M059J (cell line): ENCODE measurements around the gene CDC42BPA. TPM values are rescaled to one million over a fixed set of nuclear protein-coding genes. Genes with fewer than 3 reads are reported as not detected.
"Not testable (repeated sequence)": the region's sequence is repeated elsewhere in the genome, so short reads cannot be mapped to it uniquely, and the experiment has no call there.

Experiments
- DNase-seq: peaks from one replicate; pipeline ENCODE4 v3.0.0-alpha.2; 2012; ENCODE audit warnings: low read depth
- total RNA-seq: library from RNA; depleted of rRNA; stranded (reverse); fragments of >200 nt; shearing (Covaris generic); gene quantifications from 2 replicates; pipeline ENCODE4 v1.2.3, GENCODE V29; 2014

The CDC42BPA gene
- total RNA-seq, 1 experiment from 2014 or later: 21.6 TPM

DNA sequence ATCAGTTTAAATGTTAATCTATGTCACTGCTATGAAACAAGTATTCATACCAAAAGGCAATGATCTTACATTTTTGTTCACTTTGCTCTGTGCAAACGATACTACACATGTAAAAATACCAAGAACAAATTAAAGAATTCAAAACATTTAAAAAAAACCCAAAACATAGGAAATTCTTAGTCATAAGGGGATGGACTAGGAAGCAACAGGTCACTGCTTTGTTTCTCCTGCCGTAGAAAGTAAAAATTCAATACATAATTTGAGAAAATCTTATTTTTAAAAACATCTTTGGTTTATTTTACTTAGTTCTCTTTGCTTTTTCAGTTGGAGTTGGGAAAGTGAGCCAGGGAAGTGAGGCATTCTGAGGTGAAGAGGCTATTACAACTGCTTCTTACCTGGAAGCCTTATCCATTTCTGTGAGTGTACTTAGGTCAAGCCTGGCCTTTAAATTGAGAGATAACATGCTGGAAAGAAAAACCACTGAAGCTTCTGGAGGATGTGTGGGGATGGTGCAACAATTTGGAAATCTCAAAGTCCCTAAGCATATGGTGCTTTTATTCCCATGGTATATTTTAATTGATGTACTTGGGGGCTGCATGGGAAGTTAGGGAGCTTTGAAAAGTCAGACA is 183.5 kb downstream of the CDC42BPA start:
- DNase-seq: no peak

DNA sequence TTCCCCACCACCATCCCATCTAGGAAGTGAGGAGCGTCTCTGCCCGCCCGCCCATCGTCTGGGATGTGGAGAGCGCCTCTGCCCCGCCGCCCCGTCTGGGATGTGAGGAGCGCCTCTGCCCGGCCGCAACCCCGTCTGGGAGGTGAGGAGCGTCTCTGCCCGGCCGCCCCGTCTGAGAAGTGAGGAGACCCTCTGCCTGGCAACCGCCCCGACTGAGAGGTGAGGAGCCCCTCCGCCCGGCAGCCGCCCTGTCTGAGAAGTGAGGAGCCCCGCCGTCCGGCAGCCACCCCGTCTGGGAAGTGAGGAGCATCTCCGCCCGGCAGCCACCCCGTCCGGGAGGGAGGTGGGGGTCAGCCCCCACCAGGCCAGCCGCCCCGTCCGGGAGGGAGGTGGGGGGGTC is 185.6 kb downstream of the CDC42BPA start:
- DNase-seq: not testable (repeated sequence)

DNA sequence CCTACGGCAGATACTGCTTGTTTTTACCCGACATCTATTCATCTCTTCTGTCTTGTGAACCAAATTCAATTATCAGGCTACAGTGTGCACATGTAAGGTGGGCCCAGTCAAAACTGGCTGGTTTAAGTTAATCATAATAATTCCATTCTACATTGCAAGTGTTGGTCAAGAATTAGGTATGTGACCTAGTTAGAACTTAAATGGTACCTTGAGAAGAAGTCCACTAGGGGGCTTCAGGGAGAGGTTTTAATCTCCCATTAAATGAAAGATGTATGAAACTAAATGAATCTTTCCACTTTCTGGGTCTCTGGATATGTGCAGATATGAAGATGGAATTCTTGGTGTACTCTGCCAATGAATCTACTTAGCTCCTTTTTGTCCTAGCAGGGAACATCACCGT is 187.1 kb downstream of the CDC42BPA start:
- DNase-seq: peak; percentile 45

DNA sequence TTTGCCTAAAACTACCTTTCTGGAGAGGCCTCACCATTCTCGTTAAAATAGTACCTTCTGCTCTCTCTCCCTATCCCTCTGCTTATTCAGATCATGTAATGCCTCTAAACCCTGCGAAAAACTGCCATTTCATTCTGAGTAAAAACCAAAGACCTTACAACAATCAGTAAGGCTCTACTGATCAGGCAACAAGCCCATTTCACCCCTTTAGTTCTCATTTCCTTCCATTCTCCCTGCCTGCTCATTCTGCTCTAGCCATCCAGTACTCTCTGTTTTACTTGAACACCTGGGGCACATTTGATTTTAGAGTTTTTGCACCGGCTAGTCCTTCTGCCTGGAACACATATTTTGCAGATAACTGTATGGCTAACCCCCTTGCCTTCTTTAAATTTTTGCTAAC is 190.4 kb downstream of the CDC42BPA start:
- no peak for DNase-seq

DNA sequence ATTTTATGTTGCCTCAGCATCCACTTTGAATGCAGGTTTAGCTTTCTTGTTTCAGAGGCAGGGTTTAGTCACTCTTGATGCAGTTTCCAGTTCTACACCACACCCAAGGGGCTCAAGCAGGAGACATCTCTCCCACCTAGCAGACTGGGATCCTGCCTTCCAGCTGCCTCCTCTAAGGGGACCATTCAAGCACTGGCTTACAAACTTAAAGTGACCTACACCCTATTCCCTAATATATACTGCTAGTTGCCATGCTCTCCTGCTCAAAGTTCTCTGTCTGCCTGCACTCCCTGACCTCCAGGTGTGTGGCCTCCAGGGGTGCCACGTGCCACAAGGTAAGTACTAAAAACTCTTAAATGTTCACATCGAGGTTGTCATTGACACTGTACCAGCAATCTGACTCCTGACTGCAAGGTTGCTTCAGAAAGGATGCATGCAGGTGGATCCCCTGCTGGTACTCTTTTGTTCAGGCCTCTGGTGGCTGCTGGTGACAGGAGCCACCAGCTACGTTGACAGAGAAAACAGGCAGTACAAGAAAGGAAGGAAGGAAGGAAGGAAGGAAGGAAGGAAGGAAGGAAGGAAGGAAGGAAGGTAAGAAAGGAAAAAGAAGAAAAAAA is 192.3 kb downstream of the CDC42BPA start:
- DNase-seq: no peak

DNA sequence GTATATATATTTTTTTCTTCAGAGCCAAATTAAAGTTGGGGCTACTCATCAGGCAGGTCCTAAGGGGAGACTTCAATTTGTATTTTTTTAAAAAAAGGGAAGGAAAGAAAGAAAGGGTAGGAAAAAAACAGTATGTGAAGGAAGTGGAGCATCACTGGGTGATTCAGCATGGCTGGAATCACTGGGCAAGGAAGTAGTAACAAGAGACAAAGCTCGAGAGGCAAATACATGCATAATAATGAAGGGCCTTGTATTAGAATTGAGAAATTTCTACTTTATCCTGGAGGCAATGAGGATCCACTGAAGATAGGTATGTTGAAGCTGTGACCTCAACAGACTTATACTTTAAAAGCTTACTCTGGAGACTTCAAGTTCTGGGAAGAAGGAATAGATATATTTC is 193.8 kb downstream of the CDC42BPA start:
- DNase-seq: no peak

DNA sequence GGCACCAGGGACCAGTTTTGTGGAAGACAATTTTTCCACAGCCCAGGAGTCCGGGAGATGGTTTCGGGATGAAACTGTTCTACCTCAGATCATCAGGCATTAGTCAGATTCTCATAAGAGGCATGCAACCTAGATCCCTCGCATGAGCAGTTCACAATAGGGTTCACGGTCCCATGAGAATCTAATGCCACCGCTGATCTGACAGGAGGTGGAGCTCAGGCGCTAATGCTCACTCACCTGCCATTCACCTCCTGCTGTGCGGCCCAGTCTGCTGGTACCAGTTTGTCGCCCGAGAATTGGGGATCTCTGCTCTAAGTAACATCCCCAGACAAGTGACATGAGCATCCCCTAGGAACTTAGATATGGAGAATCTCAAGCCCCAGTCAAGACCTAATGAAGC is 197.5 kb downstream of the CDC42BPA start:
- no peak for DNase-seq

DNA sequence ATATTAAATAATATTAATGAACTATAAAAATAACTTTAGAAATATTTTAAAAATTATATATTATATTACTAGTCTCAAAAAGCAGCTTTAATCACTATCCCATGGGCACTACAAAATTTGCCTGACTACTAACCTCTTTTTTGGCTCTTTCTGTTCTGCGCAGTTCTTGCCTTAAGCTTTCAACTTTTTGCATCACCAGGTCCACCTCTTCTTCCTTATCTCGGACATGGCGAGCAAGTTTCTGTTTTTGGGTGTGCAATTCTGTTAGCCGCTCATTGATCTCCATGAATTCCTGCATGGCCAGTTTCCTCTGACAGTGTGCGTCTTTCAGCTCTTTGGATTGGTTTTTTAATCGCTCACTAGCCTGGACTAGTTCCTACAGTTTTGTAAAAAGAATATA is 205.8 kb downstream of the CDC42BPA start:
- no peak for DNase-seq

DNA sequence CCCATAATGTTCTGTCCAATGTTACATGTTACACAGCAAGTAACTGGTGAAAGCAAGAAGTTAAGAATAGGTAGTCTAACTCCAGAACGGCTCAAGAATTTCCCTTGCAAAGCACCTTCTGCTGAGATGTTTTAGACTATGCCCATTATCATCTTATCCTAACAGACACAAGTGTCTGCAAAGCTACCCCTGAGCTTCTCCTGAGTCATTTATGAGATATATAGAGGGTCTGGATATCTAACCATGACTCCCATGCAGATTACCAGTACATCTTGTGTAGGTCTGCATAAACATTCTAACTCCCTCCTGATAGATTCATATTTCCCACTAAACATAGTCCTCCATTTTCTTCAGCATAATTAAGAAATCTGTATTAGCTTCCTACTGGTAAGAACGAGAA is 206.5 kb downstream of the CDC42BPA start:
- no peak for DNase-seq

DNA sequence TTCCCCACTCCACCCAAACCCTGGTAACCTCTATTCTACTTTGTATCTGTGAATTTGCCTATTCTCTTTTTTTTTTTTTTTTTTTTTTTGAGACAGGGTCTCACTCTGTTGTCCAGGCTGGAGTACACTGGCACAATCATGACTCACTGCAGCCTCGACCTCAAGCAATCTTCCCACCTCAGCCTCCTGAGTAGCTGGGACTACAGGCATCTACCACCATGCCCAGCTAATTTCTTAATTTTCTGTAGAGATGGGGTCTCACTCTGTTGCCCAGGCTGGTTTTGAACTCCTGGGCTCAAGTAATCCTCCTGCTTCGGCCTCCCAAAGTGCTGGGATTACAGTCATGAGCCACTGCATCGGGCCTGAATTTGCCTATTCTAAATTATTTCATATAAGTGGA is 213.0 kb downstream of the CDC42BPA start:
- DNase-seq: not testable (repeated sequence)

DNA sequence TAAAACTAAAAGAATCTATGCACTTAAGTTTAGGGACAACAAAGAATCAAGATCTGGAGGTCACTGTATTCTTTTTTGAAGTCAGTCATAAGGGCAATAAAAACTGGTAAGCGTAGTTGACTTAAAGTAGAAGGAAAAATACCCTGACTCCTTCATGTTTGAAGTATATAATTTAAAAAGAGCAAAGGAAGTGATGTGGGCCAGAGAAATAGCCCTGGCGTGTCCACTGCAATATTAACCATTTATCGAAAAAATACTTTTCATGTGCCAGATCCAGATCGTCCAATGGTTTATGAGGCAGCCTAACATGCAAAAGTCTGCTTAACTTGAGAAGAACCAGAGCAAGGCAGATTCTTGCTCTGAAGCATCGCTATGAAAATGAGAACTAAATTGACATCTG is 216.2 kb downstream of the CDC42BPA start:
- DNase-seq: no peak

DNA sequence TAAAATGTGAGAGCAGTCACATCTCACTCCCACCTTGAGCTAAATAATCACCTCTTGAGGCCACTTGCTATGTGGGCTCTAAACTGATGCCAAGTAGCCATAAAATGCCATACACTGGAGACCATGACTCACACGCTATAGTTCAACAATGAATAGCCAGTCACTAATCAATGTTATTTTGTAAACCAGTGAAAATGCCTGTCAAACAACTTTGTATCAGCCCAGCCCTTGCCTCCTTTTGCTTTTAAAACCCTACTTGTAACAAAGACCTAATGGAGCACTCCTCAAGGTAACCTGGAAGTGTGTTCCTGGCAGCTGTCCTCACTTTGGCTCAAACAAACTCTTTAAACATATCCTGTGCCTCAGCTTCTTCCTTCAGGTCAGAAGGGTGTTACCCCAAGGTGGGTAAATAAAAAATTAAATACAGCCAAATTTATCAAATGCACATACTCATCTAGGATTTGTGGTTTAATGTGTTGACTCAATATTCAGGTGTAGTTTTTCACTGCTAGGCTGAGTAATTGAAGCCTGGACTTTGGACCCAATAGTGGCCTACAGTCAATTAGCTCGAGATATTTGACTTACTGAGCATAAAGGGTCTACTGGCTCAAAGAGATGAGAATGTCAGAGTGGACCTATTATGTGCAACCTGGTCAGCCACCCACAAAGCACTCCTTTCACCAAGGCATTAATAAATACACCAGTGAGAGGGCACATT is 223.9 kb downstream of the CDC42BPA start:
- no peak for DNase-seq

DNA sequence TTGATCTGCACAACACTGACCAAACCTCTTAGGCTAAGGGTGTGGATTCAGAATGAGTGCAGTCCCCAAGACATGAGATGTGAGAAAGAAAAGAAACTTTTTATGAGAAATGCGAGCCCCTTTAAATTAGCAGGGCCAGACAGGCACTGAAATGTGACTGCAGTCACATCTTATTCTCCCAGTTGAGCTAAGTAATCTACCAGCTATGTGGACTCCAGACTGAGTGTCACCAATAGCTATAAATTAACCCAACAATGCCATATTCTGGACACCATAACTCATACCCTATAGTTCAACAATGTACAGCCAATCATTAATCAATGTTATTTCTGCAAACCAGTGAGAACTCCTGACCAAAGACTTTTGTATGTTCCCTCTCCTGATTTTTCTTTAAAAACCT is 225.0 kb downstream of the CDC42BPA start:
- no peak for DNase-seq

DNA sequence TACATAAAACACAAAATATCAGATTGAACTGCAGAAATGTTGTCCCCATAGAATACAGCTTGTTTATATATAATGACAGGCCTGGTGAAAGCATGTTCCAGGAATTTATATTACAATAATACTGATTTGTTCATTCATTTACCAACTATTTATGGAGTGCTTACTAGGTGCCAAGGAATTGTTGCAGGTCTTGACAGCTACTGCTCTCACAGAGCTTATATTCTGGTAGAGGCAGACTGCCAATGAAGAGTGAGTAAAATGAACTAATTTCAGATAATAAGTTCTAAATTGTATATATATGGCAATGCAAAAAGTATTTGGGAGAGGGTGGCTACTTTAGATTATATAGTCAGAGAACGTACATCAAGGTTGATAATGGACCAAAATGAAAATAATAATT is 226.2 kb downstream of the CDC42BPA start:
- no peak for DNase-seq

DNA sequence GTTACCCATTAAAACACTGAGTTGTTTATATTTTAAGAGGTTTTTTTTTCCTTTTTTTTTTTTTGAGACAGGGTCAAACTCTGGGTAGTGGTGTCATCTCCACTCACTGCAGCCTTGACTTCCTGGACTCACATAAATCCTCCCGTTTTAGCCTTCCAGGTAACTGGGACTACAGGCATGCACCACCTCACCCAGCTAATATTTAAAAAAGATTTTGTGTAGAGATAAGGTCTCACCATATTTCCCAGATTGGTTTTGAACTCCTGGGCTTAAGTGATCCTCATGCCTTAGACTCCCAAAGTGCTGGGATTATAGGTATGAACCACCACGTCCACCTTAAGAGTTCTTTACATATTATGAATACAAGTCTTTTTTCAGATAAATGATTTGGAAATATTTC is 231.7 kb downstream of the CDC42BPA start:
- no peak for DNase-seq

DNA sequence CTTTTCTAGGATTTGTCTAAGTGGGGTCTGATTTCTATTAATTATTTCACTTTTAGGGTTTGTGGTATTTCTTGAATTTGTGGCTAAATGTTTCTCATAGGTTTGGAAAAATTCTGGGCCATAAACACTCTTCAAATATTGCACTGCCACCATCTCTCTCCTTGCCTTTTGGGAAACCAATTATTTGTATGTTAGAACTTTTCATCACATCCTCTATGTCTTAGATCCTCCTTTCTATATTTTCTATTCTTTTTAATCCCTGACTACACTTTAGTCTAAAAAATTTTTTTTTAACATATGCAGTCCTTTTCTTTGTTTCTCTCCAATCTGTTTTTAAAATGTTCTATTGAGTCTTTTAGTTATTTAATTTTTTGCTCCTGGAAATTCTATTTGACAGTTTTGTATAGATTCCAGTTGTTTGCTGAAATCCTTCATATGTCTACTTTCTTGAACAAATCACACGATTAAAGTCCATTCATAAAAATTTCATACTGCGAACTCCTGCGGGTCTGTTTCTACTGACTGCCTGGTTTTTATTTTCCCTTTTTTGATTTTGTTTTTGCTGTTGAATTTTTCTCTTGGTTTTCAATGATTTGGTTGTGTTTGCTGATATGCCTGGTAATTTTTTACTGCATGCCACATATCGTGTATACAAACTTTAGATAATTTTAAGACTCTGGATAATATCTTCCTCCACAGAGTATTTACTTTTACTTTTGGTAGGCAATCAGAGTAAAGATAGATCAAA is 235.1 kb downstream of the CDC42BPA start:
- no peak for DNase-seq

DNA sequence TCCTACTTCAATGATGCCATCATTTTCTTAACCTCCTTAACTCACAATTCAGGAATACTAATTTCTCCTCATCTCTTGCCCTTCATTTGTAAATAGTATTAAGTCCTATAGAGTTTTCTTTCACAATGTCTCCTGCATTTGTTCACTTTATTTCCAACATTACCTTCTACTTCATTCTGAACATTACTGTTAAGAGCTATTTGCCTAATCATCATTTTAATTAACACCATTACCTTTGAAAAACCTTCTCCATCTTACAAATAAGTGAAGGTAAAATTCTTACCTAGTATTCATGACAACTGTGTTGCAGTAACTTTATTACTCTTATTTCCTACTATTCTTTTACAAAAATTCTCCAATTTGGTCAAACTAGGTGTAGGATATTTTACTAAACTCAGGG is 240.5 kb downstream of the CDC42BPA start:
- no peak for DNase-seq

DNA sequence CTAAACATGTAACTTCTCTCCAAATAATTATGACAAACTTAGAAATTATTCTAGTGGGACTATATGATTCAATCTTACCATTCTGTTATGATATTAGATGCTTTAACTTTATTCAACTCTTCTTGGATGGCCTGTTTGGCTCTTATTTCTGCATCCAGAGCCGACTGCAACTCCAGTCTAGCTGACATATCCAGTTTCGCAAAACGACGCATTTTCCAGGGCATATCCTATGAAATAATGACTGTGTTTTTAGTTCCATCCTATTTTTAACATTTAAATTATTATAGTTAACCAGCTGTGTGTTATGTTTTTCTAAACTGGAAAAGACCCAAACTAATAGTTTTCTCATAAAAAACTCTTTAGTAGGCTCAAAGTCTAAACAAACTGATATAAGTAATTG is 244.5 kb downstream of the CDC42BPA start:
- no peak for DNase-seq

DNA sequence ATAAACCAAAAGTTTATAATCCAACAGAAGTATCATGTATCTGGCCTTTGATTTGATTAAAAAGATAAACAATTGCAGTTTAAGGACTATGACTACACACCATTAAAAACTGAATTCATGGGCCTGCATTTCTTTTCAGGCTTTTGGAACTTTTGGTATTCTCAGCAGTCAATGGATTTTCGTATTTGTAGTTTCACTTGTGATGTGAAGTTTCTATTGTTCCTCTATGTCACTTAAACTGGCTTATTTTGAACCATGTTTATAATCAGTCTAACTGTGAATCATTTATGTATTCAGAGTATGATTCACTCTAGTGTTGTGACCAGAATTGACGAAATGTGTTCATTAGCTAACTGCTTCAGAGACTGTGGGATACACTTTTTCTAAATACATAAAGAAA is 245.3 kb downstream of the CDC42BPA start:
- peak; percentile 34 for DNase-seq

DNA sequence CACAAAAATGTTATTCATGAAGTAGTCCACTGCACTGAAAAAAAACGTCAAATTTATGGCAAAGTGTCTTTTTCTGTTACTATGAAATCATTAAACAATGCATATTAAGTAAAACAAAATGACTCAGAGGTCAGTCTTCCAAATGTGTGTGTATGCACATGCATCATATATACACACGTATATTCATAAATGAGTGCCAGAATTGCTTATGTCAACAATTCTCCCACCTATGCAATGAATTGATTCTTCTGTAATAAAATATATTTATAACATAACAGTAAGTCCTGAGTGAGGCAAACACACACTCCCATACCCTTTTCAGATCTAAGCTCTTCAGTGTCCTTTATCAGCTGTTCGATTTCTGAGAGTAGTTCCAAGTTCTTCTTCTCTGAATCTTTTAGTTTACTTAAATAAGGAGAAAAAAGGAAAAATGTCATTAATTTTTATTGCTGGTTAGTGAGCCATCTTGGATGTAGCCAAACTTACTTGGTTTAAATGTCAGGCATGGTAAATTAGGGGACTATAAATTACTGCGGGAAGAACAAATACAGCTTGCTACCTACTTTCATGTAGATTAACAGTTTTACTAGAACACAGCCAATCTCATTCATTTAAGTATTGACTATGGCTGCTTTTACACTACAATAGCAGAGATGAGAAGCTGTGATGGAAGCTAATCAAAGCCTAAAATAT is 246.3 kb downstream of the CDC42BPA start:
- DNase-seq: no peak

DNA sequence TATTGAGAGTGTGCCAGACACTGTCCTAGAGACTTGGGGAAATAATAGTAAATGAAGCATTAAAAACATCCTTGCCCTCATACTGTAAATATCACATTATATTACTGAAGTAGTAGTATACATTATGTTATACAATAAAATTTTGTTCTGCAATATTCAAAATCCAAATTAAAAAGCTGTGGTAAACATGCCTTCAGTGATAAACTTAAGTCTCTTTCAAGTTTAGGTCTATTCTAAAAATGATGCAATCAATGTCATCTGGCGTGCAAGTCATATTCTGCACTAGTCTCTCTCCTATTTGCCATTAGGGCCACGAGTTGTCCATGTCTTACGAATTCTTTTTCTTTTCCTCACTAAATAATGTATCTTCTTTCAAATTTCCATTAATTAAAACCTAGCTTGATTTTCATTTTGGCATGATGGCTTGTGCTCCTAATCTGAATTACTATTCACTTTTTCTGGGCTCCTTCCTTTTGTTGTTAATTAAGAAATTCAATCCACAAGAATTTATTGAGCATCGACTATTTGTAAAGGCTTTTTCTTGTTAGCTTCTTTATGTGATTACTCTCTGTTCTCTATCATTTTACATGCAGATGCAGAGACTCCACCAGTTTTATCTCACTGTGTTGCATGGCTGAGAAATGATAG is 247.5 kb downstream of the CDC42BPA start:
- DNase-seq: no peak
